Globus pallidus (tissue), 1 donor: Measurements from ENCODE around the gene RDH12.
"Not testable (repeated sequence)": the region's sequence is repeated elsewhere in the genome, so short reads cannot be mapped to it uniquely, and the experiment has no call there.

Experiments
- DNase-seq: peaks from one replicate; pipeline ENCODE4 v3.0.0-alpha.2; 2015; ENCODE audit warnings: low spot score

The RDH12 gene

GRCh38 chr14:67701492-67701891, at the start of gene RDH12:
RDH12 (plus strand) TSS chr14:67701886; CDS start chr14:67722643, 20,757 bp downstream.
- DNase-seq = not testable (repeated sequence)

- DNase-seq = no peak
Observed at GRCh38 chr14:67652189-67652588, 49.5 kb upstream of the RDH12 start.

- DNase-seq = no peak
Observed at GRCh38 chr14:67653651-67654280, 47.9 kb upstream of the RDH12 start.

- no peak for DNase-seq
Observed at GRCh38 chr14:67663633-67664032, 38.1 kb upstream of the RDH12 start.

GRCh38 chr14:67665868-67666267, 35.8 kb upstream of the RDH12 start:
- DNase-seq = no peak

- DNase-seq = peak; percentile 63
Observed at GRCh38 chr14:67666750-67667449, 34.8 kb upstream of the RDH12 start.

GRCh38 chr14:67668559-67668958, 33.1 kb upstream of the RDH12 start:
- DNase-seq = peak; percentile 23

GRCh38 chr14:67673451-67673850, 28.2 kb upstream of the RDH12 start:
- no peak for DNase-seq

- peak; percentile 68 for DNase-seq
Observed at GRCh38 chr14:67674139-67674479, 27.6 kb upstream of the RDH12 start.

GRCh38 chr14:67674480-67675218, 27.0 kb upstream of the RDH12 start, which contains the start of gene VTI1B:
VTI1B (minus strand) TSS chr14:67674632; CDS start chr14:67674489, 143 bp downstream.
- DNase-seq = peak; percentile 80

GRCh38 chr14:67675219-67675582, 26.5 kb upstream of the RDH12 start:
- no peak for DNase-seq

GRCh38 chr14:67679006-67679405, 22.7 kb upstream of the RDH12 start:
- DNase-seq = no peak

GRCh38 chr14:67680121-67680602, 21.5 kb upstream of the RDH12 start:
- DNase-seq = no peak

- no peak for DNase-seq
Observed at GRCh38 chr14:67680941-67681340, 20.7 kb upstream of the RDH12 start.

- no peak for DNase-seq
Observed at GRCh38 chr14:67683842-67684241, 17.8 kb upstream of the RDH12 start.

GRCh38 chr14:67690011-67690410, 11.7 kb upstream of the RDH12 start:
- DNase-seq = no peak

- peak; percentile 17 for DNase-seq
Observed at GRCh38 chr14:67694791-67695393, 6.8 kb upstream of the RDH12 start.

GRCh38 chr14:67695394-67695949, 6.2 kb upstream of the RDH12 start, which contains the start of gene RDH11:
RDH11 (minus strand) TSS chr14:67695764; CDS start chr14:67695703, 61 bp downstream.
- peak; percentile 90 for DNase-seq

- no peak for DNase-seq
Observed at GRCh38 chr14:67697006-67697405, 4.7 kb upstream of the RDH12 start.

GRCh38 chr14:67698179-67698578, 3.5 kb upstream of the RDH12 start:
- DNase-seq = no peak

GRCh38 chr14:67703997-67704396, 2.3 kb downstream of the RDH12 start:
- peak; percentile 13 for DNase-seq

GRCh38 chr14:67704484-67705089, 2.9 kb downstream of the RDH12 start:
- DNase-seq = peak; percentile 89
